ENCODE data around the gene DGKD.

The DGKD gene

DNA sequence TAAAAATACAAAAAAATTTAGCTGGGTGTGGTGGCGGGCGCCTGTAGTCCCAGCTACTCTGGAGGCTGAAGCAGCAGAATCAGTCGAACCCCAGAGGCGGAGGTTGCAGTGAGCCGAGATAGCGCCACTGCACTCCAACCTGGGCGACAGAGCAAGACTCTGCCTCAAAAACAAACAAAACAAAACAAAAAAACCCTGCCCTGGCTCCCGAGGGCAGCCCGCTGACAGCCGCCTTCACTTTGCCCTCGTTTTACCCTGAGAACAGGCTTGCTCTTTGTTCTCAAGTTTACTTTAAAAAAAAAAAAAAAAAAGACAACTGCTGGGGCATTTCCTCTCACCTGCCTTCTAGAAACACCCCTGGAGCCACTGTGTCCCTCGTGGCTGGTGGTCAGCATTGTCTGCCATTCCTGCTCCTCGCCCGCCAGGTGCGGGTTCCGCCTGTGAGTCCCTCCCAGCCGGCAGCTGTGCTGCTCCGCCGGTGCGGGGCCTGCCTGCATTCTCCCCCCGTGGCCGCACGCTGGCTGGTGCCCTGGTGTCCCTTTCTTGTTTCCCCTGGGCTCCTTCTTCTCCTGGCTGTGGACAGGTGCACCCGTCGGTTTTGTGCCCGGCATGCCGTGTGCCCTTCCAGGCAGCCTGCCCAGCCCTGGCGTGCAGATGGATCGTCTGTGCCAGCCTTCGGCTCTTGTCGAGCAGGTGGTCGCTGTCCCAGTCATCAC, 106.6 kb downstream of the DGKD start:
- DNase-seq (ENCODE audit: low spot score): peak; percentile 30

DNA sequence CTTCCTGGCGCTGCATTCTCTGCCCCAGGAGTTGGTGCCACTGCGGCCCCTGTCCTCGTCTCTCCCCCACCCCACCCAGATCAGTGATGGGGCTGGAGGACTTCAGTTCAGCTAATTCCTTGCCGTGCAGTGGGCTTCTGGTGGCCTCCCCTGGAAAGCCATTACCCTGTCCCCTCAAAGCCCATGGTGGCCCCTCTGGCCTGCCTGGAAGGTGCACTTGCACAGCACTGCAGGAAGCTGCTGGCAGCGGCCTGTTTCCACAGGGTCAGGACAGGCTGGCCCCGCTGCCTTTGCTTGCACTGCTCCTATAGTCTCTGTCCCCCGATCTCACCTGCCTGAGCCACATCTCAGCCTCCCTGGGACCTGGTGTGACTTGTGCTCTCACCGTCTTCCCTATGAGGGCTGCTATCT, 107.2 kb downstream of the DGKD start:
- DNase-seq (ENCODE audit: low spot score): no peak

DNA sequence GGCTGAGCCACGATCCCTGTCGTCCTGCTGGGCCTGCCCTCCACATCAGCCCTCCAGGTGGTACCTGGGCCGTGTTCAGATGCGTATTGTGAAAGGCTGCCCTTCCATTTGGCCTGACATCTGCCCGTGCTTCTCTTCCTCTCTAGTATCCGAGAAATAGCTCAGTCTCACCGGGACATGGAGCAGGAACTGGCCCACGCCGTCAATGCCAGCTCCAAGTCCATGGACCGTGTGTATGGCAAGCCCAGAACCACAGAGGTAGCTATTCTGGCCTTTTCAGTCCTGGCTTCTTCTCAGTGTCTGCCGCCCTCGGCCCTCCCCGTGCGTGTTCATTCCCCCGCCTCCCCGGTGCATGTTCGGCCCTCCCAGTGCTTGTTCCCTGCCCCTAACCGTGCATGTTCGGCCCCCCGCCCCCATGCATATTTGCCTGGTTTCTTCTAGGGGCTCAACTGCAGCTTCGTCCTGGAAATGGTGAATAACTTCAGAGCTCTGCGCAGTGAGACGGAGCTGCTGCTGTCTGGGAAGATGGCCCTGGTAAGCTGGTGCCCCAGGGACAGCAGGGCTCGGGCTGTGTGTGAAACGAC, 108.0 kb downstream of the DGKD start:
- no peak for DNase-seq (ENCODE audit: low spot score)

DNA sequence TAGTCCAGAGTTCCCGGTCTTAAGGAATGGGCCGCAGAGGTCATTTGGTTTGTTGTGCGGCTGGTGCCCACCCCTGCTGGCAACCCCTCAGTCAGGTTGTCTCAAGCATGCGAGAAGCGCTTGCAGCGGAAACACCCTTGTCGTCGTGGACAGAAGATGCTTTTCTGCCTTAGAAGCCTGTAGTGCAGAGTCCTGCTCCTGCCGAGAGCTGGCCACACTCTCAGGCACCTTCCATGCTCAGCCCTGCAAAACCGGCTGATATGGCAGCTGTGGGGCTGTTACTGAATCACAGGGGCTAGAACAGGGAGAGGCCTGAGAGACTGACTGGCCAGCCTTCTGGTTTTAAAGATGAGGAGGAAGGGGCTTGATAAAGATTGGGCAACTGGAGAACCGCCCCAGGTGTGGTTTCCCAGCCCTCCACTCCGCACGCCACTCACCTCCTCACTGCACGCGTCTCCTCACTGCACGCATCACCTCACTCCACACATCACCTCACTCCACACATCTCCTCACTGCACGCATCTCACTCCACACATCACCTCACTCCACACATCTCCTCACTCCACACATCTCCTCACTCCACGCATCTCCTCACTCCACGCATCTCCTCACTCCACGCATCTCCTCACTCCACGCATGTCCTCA, 108.7 kb downstream of the DGKD start:
- DNase-seq (ENCODE audit: low spot score): no peak

DNA sequence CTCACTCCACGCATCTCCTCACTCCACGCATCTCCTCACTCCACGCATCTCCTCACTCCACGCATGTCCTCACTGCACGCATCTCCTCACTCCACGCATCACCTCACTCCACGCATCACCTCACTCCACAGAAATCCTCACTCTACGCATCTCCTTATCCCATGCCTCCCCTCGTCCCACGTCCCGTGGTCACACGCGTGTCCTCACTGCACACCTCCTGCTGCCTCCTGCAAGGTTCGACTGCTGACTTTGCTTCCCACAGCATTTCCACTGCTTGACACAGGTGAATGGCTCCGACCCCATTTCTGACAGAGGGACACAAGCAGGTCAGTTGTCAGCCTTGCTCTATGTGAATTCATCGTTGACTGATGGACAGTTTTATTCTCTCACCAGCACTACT, 109.3 kb downstream of the DGKD start:
- DNase-seq (ENCODE audit: low spot score): no peak

DNA sequence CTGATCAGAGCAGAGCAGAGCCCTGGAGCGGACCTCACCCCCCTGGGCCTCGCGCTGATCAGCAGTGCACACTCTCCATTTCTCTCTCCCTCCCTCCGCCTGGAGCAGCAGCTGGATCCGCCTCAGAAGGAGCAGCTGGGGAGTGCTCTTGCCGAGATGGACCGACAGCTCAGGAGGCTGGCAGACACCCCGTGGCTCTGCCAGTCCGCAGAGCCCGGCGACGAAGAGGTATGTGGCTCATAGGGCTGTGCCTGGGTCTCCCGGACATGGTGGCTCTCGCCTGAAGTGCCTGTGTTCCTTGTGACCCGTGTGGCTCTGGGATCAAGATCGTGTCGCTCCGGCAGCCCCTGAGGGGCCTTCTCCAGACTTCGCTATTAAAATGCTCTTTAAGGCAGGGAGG, 109.8 kb downstream of the DGKD start:
- DNase-seq (ENCODE audit: low spot score): no peak

DNA sequence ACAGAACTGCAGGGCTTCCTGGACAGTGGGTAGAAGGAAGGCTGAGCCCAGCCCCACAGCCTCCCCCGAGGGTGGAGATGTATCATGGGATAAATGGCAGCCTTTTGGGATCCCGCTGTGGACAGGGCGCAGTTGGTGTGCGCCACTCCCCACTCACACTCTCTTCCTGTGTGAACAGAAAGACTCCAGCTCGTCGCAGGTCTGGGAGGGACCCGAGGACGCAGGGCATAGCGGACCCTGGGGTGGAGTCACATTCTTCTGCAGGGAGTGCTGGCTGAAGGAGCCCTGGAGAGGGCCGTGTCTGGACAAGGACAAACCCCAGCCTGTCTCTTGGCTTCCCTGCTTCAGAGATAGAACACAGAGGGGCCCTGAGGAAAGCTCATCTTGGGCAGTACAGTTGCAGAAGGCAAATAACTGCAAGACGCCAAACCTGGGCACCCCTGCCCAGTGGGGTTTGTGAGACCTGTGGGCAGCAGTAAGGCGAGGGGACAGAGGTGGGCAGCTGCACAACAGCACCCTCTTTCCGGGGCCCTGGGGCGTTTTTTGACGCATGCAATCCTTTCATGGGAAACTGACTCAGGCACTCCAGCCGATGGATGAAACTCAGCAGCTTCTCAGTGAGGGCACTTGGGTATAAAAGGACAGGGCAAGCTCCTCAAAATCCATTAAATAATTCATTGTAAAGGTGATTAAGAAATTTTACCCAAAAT, 110.4 kb downstream of the DGKD start:
- no peak for DNase-seq (ENCODE audit: low spot score)

DNA sequence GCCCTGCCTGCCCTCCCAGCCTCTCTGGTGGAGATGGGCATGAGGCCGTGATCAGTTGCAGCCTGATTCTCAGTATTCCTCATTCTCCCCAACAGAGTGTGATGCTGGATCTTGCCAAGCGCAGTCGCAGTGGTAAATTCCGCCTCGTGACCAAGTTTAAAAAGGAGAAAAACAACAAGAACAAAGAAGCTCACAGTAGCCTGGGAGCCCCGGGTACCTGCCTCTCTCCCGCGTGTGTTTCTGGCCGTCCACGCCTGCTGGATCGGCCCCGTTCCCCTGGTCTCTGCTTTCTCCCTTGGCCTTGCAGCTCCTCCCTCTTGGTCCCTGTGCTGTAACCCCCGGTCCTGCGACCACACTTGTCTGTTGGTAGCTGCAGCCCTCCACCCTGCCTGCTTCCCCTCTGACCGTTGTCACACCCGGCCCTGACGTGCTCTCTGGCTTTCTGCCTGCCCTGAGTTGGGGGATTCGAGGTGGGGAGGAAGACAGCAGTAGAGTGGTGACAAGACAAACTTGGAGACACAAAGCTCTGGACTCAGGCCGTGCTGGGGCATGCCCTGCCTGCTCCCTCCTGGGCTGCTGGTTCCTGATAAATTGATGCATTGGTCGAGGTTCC, 112.8 kb downstream of the DGKD start:
- peak; percentile 85 for DNase-seq (ENCODE audit: low spot score)

DNA sequence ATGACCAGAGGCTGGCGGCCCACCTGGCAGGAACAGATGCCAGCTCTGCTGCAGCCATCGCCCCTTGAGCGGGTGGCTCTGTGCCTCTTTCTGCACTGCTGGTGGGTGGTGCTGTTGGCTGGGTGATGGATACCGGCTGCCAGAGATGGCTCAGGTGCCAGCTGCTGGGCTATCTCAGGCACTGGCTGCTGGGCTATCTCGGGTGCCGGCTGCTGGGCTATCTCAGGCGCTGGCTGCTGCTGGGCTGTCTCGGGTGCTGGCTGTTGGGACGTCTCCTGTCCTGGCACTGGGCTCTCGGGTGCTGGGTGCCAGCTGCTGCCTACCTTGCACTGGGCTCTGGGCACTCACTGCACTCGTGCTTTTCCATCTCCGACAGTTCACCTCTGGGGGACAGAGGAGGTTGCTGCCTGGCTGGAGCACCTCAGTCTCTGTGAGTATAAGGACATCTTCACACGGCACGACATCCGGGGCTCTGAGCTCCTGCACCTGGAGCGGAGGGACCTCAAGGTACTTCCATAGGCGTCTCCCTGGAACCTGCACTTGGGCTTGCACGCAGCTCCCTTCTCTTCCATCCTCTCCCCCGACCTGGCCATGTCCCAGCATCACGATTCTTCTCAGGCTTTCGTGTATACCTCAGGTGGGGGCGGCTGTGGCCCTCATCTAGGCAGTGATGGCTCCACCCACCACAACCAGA, 113.9 kb downstream of the DGKD start:
- no peak for DNase-seq (ENCODE audit: low spot score)

DNA sequence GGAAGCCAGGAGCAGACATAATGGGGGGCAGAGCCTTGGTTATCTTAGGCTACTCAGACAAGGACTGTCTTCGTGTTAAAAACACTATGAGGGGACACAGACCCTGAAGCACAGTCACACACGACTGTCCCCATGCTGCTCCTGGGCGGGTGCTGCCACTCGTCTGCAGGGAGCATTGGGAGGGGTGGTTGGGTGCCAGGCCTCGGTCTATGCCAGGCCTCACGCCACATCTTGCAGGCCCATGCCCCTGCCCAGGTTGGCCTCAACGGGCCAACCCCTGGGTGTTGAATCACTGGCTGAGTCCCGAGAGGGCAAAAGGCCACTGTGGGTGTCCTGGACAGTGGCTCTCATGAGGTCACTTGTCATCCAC, 114.4 kb downstream of the DGKD start:
- no peak for DNase-seq (ENCODE audit: low spot score)

DNA sequence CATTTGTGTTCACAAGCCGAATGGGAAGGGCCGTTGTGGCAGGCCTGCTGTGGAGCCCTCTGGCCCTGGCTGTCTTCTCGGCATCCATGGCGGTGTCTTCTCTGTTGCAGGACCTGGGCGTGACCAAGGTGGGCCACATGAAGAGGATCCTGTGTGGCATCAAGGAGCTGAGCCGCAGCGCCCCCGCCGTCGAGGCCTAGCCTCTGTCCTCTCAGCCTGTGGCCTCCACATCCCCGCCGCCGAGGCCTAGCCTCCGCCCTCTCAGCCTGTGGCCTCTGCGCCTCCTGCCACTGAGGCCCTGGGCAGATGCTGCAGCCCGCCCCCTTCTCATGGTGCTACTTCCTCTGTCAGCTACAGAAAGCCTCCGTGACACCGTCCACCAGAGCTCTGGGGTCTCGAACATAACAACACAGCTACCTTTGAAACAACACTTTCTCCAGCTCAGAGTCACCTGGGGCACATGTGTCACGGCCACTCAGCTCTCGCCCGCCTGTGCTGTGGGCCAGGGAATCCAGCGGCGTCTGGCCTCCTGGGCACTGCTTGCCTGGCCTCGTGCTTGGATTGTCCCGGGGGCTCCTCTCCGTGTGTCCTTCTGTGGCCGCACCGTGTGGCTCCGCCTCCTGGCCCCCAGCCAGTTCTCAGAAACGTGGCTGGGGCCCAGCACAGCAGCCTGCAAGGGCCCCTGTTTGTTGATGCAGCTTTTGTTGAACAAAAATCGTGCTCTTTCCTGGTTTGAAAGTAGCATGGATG, 115.1 kb downstream of the DGKD start:
- no peak for DNase-seq (ENCODE audit: low spot score)

DNA sequence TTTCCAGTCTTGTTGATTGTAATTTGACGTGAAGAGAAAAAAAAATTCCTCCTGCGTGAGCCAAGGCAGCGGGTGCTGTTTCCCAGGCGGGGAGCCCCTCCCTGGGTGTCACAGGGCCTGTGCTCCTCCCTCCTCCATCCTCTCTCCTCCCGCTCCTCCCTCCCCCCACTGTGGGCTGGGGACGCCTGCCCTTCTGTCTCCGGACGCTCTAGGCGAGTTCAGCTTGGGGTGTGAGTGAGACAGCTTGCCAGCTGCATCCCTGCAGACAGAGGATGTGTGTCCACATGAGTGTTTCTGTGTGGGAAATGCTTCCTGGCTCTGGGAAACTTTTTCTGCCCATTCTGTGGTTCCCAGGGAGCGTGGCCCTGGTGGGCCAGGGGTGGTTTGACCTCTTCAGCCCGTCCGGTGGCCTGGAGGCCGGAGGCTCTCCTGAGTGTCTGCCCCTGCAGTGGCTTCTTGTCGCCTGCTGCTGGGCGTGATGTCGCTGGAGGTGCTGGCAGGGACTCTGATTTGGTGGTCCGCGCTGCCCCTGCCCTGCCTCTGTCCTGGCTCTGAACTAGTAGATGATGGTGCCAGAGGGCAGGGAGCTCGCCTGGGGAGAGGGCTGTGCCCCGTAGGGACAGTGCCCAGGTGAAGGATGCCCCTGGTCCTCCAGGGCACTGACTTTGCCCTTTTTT, 115.9 kb downstream of the DGKD start:
- DNase-seq (ENCODE audit: low spot score): peak; percentile 93

DNA sequence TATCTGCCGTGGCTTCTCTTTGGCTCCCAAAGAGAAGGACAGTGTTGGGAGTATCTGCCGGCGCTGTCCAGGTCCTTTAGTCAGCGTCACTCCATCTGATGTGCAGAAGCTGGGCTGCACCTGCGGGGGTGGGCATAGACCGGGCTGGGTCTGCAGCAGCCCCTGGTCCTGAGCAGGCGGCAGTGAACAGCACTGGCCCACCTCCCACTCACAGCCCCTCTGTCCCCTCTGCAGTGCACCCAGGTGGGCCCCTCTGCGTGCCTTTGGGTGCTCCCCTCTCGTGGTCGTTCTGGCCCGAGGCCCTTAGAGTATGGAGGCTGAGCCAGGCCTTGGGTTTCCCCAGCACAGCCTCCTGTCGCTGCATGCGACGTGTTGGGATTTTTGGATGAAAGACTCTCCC, 116.5 kb downstream of the DGKD start:
- no peak for DNase-seq (ENCODE audit: low spot score)

DNA sequence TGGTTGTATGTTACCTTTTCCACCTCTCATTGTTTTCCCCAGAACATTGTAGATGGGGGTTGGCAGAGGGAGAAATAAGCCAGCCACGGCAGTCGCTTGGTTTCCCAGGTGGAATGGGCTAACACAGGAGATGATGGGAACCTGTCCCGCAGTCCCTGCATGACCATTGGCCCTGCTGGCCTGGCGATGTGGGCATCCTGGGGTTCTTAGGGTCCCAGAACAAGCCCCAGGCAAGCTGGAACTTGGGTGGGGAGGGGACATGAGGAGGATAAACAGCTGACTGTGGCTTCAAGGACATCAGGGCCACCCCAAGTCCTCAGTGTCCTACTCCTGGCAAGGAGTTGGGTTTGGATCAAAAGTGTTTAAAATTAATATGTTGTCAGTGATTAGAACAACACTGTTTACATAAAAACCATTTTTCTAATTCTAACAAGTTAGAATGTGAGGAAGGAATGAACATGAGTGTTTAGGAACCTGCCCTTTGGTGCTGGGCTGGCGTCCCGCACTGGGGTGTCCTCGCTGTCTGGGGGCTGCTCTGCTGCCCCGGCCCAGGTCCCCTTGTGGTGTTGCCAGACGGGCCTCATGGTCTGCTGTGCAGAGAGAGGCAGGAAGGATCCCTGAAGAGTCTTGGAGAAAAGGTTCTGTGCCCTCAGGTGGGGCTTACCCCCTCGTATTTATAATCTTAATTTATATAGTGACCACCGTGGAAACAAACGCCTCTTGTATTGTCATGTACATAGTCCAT, 117.2 kb downstream of the DGKD start:
- DNase-seq (ENCODE audit: low spot score): no peak

DNA sequence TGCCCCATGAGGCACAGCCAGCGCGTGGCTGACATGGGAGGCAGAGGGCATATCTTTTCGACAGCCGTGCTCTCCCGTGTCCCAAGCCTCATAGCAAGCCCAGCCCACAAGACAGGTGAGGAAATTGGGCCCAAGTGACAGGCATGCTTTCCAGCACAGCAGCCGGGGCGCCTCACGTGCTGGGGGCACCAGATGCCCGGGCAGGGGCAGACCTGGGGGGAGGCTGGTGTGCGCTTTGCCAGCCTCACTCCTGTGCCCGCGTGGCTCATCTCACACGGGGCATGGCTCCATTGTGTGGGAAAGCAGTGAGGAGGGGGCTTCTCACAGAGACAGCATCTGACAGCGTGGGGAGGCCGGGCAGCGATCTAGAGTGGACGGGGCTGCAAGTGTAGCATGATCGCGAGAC, 119.1 kb downstream of the DGKD start:
- no peak for DNase-seq (ENCODE audit: low spot score)

DNA sequence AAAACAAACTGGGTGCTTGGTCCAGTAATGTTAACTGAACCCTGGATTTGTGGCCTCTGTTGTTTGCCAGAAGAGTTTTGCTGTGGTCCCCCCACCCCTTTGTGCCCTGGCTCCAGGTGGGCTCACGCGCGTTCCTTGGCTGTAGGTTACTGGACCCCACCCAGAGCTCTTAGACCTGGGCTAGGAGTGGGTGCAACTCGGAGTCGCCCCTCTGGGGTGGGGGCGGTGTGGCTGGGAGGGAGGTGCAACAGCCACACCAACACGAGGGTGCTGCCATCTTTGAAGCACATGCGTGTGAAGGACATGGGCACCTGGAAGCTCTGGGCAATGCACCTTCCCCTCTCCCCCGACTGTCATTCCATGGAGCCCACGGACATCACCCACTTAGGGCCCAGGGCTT, 119.6 kb downstream of the DGKD start:
- no peak for DNase-seq (ENCODE audit: low spot score)

DNA sequence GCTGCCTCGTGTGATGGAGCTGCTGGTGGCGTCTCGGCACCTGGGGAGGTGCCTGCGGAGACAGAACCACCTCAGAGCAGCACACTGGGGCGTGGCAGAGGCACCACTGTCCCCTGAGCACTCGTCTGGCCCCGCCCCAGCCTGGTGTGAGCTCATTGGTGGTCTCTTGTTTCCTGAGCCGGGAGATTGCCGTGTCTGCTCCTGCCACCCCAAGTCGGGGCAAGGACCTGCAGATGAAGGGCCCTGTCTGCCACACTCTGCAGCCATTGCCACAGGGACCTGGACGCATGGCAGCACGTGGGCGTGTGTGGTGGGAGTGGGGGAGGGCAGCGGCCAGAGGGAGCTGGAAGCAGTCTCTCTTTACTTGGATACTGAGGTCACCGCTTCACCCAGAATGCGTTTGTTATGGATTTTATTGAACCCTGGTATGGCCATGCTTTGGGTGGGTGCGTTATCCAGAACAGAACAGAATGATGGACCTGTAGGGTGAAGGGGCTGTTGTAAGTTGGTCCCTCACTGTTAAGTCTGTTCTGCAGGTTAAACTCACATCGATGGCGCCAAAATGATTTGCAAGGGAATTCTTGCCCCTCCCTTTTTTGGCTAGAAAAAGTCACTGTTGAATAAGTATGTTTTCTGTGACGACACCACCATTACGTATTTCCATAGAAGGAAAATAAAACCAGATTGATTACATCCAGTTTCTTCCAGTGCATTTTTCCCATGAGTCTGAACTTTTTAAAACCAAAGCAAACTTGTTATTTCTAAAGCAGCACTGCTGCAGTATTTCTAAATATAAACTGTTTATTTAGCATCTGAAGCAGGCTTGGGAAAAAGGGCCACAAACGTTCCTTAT, 120.2 kb downstream of the DGKD start:
- DNase-seq (ENCODE audit: low spot score): no peak

DNA sequence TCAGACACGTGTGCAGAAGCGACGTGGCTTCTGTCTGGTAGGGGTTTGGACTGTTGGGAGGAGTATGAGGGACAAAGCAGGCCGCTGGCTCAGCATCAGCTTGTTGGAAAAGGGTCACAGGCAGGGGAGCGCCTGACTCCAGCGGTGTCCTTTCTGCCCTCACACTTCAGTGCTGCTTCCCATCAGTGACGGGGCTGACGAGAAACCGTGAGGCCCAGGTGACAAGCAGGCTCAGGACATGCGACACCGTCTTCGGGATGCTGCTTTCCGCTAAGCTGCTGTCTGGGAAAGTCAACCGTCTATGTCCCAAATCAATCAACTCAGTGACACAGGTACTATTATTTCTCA, 121.7 kb downstream of the DGKD start:
- no peak for DNase-seq (ENCODE audit: low spot score)
